DOHH2 (cell line): ENCODE data around the gene ROR2.

Source experiments
- CTCF ChIP-seq: fragments of 200-600 bp; sonication (generic); IDR thresholded peaks from one replicate; pipeline ENCODE4 v1.5.1; 2014; ENCODE audit warnings: antibody characterized with exemption, mild to moderate bottlenecking, low read depth, low read length; ENCODE audit not compliant: poor library complexity, severe bottlenecking
- EZH2phosphoT487 ChIP-seq: fragments of 200-600 bp; sonication (generic); IDR thresholded peaks from 2 replicates; pipeline ENCODE4 v1.6.1; 2017; ENCODE audit warnings: borderline replicate concordance, mild to moderate bottlenecking, antibody characterized with exemption, low read length, moderate library complexity, mixed read lengths

DNA sequence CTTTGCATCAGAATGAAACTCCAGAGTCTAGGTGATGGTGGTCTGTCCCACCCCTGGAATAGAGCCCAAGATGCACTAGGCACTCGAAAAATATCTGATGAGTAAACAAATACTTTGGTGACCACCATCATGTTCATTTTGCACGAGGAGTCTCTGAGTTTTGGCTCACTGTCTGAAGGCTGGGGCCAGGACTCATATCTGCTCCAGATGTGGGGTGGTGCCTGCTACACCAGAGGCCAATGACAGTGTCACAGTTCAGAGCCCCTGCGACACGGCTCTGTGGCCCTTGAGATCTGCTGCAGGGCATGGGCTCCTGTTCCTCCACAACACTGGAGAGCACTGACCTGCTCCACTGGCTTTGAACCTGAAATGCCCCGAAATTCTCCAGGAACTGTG is 164.6 kb downstream of the ROR2 start:
- TF ChIP-seq CTCF: no peak
- TF ChIP-seq EZH2phosphoT487: no peak
